ENCODE measurements around the gene CFAP73. TPM values are rescaled to one million over a fixed set of nuclear protein-coding genes. Genes with fewer than 3 reads are reported as not detected.
A peak's percentile ranks its signal among the peaks of the same experiment; 100 is the strongest.

CFAP73 gene
- total RNA-seq, 2 experiments from 2014 or later = 1.7 to 1.9 TPM

DNA sequence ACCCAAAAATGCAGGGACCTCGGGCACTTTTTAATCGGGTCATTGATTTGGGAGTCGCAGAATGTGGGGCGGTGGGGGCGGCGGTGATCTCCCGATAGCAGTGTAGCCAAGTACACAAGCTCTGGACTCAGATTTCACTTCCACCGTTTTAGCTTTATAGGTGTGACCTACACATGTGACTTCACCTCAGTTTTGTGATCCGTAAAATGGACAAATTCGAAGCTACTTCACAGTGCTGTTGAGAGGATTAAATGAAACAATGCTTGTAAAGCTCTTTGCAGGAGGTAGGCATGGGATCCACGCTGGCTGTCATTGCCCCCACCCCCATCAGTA, 36.5 kb downstream of the CFAP73 start:
- POLR2A ChIA-PET = interaction anchor here (0.7 to 3.2 kb wide), 13 partner anchors 9 to 208 kb away, joined by 3 to 17 read pairs (median 6); partner anchors contain the start of genes OAS2 and TPCN1
- ATAC-seq = peak; percentile 1
- CTCF ChIA-PET = interaction anchor here (0.8 to 4.6 kb wide), 3 partner anchors 10 to 47 kb away, joined by 3 to 36 read pairs (median 15); no protein-coding TSS in a partner anchor
- H3K4me3 Mint-ChIP-seq = peak overlapping the region; percentile 97
- peaks cover 36% of the 10 kb centered on the region for H3K4me1 Mint-ChIP-seq (ENCODE audit: low read depth)
- DNase-seq = no peak
- no peaks in the 10 kb centered on the region for H3K27me3 Mint-ChIP-seq
- peak overlapping the region; percentile 97 for H3K27ac Mint-ChIP-seq
- intact Hi-C loops (cut with micrococcal nuclease) = no loop called here
- H3K36me3 Mint-ChIP-seq (ENCODE audit: low read depth) = peaks cover 29% of the 10 kb centered on the region
- TF ChIP-seq, protein P1, sequence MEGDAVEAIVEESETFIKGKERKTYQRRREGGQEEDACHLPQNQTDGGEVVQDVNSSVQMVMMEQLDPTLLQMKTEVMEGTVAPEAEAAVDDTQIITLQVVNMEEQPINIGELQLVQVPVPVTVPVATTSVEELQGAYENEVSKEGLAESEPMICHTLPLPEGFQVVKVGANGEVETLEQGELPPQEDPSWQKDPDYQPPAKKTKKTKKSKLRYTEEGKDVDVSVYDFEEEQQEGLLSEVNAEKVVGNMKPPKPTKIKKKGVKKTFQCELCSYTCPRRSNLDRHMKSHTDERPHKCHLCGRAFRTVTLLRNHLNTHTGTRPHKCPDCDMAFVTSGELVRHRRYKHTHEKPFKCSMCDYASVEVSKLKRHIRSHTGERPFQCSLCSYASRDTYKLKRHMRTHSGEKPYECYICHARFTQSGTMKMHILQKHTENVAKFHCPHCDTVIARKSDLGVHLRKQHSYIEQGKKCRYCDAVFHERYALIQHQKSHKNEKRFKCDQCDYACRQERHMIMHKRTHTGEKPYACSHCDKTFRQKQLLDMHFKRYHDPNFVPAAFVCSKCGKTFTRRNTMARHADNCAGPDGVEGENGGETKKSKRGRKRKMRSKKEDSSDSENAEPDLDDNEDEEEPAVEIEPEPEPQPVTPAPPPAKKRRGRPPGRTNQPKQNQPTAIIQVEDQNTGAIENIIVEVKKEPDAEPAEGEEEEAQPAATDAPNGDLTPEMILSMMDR (IDR thresholded peaks at IDR 0.05) = no peak
- no peaks in the 10 kb centered on the region for H3K9me3 Mint-ChIP-seq

DNA sequence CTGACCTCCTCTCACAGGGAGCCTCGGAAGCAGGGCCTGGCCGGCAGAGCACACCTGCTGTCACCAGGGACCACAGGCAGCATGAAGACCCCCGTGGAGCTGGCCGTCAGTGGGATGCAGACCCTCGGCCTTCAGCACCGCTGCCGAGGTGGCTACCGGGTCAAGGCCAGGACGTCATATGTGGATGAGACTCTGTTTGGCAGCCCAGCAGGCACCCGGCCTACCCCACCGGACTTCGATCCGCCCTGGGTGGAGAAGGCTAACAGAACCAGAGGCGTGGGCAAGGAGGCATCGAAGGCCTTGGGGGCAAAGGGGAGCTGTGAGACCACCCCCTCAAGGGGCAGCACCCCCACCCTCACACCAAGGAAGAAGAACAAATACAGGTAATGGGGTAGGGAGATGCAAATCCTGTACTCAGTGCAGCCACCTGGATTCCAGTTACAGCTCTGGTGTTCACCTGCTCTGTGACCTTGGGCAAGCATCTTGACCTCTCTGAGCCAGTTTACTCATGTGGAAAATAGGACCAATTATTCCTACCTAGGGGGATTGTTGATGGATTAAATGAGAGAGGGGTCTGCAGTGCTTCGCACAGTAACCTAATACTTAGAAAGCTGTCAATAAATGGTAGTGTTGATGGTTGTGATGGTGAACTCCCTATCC, 37.3 kb downstream of the CFAP73 start:
- intact Hi-C loops (cut with micrococcal nuclease) = no loop called here
- TF ChIP-seq, protein P1 (IDR thresholded peaks at IDR 0.05) = no peak
- Mint-ChIP-seq H3K4me1 (ENCODE audit: low read depth) (peaks cover 36% of the 10 kb centered on the region), H3K27ac (peak overlapping the region; percentile 97), H3K36me3 (ENCODE audit: low read depth) (peaks cover 28% of the 10 kb centered on the region), H3K9me3 (no peaks in the 10 kb centered on the region), H3K27me3 (no peaks in the 10 kb centered on the region), H3K4me3 (peak overlapping the region; percentile 97)
- ChIA-PET POLR2A (interaction anchor here (0.7 to 3.2 kb wide), 5 partner anchors 9 to 72 kb away, joined by 3 to 17 read pairs (median 6); partner anchors contain the start of gene TPCN1), CTCF (interaction anchor here (1.1 to 4.6 kb wide), 3 partner anchors 9 to 71 kb away, joined by 4 to 36 read pairs (median 15); no protein-coding TSS in a partner anchor)
- ATAC-seq (no peak), DNase-seq (no peak)

DNA sequence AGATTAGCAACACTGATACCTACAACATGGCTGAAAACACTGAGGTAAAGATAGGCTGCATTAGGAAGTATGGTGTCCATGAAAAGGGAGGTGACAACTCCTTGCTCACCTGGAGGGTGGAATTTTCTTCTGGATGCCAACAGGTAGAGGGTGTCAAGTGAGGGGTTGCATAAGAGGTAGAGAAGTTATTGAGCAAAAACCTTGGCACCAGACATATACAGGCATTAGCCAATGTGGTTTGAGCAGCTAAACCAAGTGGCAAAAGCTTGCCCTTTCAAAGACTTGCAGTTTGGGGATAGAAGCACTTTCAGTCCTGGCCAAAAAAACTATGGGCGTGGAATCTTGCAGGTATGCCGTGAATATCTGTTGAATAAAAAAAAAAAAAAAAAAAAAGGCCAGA, 39.8 kb downstream of the CFAP73 start:
- H3K4me3 Mint-ChIP-seq = no peak overlapping the region
- DNase-seq (no peak), ATAC-seq (no peak)
- peaks cover 22% of the 10 kb centered on the region for H3K4me1 Mint-ChIP-seq (ENCODE audit: low read depth)
- CTCF ChIA-PET = no interaction called here
- no peaks in the 10 kb centered on the region for H3K27me3 Mint-ChIP-seq
- no peaks in the 10 kb centered on the region for H3K9me3 Mint-ChIP-seq
- H3K27ac Mint-ChIP-seq = peak overlapping the region; percentile 52
- TF ChIP-seq, protein P1 (IDR thresholded peaks at IDR 0.05) = no peak
- POLR2A ChIA-PET = interaction anchor here (0.6 to 1.0 kb wide), 2 partner anchors 10 to 1499 kb away, joined by 3 to 4 read pairs; no protein-coding TSS in a partner anchor
- intact Hi-C loops (cut with micrococcal nuclease) = no loop called here
- H3K36me3 Mint-ChIP-seq (ENCODE audit: low read depth) = peaks cover 25% of the 10 kb centered on the region

DNA sequence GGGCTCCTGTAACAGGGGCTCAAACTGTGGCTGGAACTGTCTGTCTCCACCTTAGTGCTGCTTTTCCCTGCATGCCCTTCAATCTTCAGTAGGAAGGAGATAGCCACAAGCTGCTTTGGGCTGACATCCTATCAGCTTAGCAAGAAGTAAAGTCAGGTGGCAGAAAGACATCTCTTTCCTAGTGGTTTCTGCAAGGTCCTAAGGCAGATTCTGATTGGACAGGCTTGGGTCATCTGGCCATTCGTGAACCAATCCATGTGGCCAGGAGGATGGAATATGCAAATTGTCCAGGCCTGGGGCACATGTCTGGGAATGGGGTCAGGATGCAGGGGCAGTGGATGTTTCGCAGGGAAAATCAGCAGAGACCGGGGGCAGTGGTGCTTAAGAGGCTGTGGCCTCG, 41.2 kb downstream of the CFAP73 start:
- POLR2A ChIA-PET = interaction anchor here (0.6 to 0.7 kb wide), 2 partner anchors 21 to 28 kb away, joined by 3 read pairs; no protein-coding TSS in a partner anchor
- no peak for ATAC-seq
- H3K36me3 Mint-ChIP-seq (ENCODE audit: low read depth) = peaks cover 25% of the 10 kb centered on the region
- DNase-seq = no peak
- TF ChIP-seq, protein P1 (IDR thresholded peaks at IDR 0.05) = no peak
- H3K9me3 Mint-ChIP-seq = no peaks in the 10 kb centered on the region
- H3K27ac Mint-ChIP-seq = no peak overlapping the region
- no peak overlapping the region for H3K4me3 Mint-ChIP-seq
- H3K27me3 Mint-ChIP-seq = no peaks in the 10 kb centered on the region
- CTCF ChIA-PET = interaction anchor here (0.6 to 1.5 kb wide), 2 partner anchors 16 to 60 kb away, joined by 3 read pairs; no protein-coding TSS in a partner anchor
- peaks cover 22% of the 10 kb centered on the region for H3K4me1 Mint-ChIP-seq (ENCODE audit: low read depth)
- intact Hi-C loops (cut with micrococcal nuclease) = loop anchor here (10.0 kb wide), 1 partner anchor 224 kb away; no protein-coding TSS in a partner anchor

DNA sequence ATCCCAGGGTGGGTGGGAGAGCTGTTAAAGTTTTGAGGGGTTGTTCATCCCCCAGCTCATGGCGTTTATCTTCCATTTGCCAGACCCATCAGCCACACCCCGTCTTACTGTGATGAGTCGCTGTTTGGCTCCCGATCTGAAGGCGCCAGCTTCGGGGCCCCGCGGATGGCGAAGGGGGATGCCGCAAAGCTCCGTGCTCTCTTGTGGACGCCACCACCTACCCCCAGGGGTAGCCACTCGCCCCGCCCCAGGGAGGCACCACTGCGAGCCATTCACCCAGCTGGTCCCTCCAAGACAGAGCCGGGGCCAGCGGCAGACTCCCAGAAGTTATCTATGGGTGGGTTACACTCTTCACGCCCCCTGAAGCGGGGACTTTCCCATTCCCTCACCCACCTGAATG, 41.7 kb downstream of the CFAP73 start:
- TF ChIP-seq, protein P1 (IDR thresholded peaks at IDR 0.05) = no peak
- Mint-ChIP-seq H3K9me3 (no peaks in the 10 kb centered on the region), H3K4me3 (no peak overlapping the region), H3K27ac (no peak overlapping the region), H3K4me1 (ENCODE audit: low read depth) (peaks cover 19% of the 10 kb centered on the region), H3K27me3 (no peaks in the 10 kb centered on the region), H3K36me3 (ENCODE audit: low read depth) (peaks cover 23% of the 10 kb centered on the region)
- DNase-seq (no peak), ATAC-seq (no peak)
- POLR2A ChIA-PET = interaction anchor here (0.7 kb wide), 1 partner anchor 28 kb away, joined by 3 read pairs; no protein-coding TSS in a partner anchor
- CTCF ChIA-PET = interaction anchor here (0.6 to 1.5 kb wide), 2 partner anchors 17 to 60 kb away, joined by 3 read pairs; no protein-coding TSS in a partner anchor
- intact Hi-C loops (cut with micrococcal nuclease) = loop anchor here (10.0 kb wide), 1 partner anchor 224 kb away; no protein-coding TSS in a partner anchor
